Fibroblast of lung (primary cell): ENCODE data around the gene PGA4.

Experiments used
- CTCF ChIP-seq, 2 donors: IDR thresholded peaks in 1 of 2; conservative IDR thresholded peaks in 1 of 2; 1 replicate in 1 of 2; 2 replicates in 1 of 2; pipeline ENCODE4 v1.5.1; 2011 to 2012; ENCODE audit warnings: low read length in 2 of 2, control low read depth in 1 of 2, inconsistent platforms in 1 of 2, low read depth in 1 of 2, mild to moderate bottlenecking in 1 of 2
- EZH2 ChIP-seq: IDR thresholded peaks from 2 replicates; pipeline ENCODE4 v1.5.1; 2012; ENCODE audit warnings: low read length, control low read depth, mild to moderate bottlenecking; ENCODE audit errors: missing control alignments

- TF ChIP-seq CTCF (conservative IDR thresholded peaks at IDR 0.05 in 1 of 2, IDR thresholded peaks at IDR 0.05 in 1 of 2; ENCODE audit: low read depth in 1 of 2, low read length in 2 of 2), result no peak
- no peak for TF ChIP-seq EZH2
These were observed 55.9 kb downstream of the PGA4 start for GRCh38 chr11:61278001-61278470.
